ENCODE results near the gene CTXN3.
"Not testable (repeated sequence)": the region's sequence is repeated elsewhere in the genome, so short reads cannot be mapped to it uniquely, and the experiment has no call there.

CTXN3 gene

GRCh38 chr5:127666043-127666716 lies 17.3 kb downstream of the CTXN3 start:
- no peak for ATAC-seq (replicated peaks)
- Mint-ChIP-seq H3K27me3 (no peaks in the 10 kb centered on the region), H3K9me3 (no peaks in the 10 kb centered on the region), H3K4me1 (no peaks in the 10 kb centered on the region), H3K36me3 (no peaks in the 10 kb centered on the region), H3K27ac (no peak overlapping the region), H3K4me3 (no peak overlapping the region)
- DNase-seq: no peak

GRCh38 chr5:127667926-127668325 lies 19.0 kb downstream of the CTXN3 start:
- no peak for ATAC-seq (replicated peaks)
- DNase-seq: no peak

GRCh38 chr5:127671218-127671617 lies 22.3 kb downstream of the CTXN3 start:
- Mint-ChIP-seq H3K4me1 (no peaks in the 10 kb centered on the region), H3K27ac (no peak overlapping the region), H3K36me3 (no peaks in the 10 kb centered on the region), H3K27me3 (no peaks in the 10 kb centered on the region), H3K9me3 (peaks cover 0 to 3% of the 10 kb centered on the region in 2 donors), H3K4me3 (no peak overlapping the region)
- no peak for ATAC-seq (replicated peaks)
- DNase-seq: no peak

More at GRCh38 chr5:127667926-127668325, 19.0 kb downstream of the CTXN3 start:
- H3K27ac Mint-ChIP-seq: no peak overlapping the region
- H3K27me3 Mint-ChIP-seq: no peaks in the 10 kb centered on the region
- no peaks in the 10 kb centered on the region for H3K4me1 Mint-ChIP-seq
- no peaks in the 10 kb centered on the region for H3K9me3 Mint-ChIP-seq
- H3K36me3 Mint-ChIP-seq: no peaks in the 10 kb centered on the region
- H3K4me3 Mint-ChIP-seq: no peak overlapping the region

GRCh38 chr5:127673117-127673800 lies 24.4 kb downstream of the CTXN3 start:
- Mint-ChIP-seq H3K4me1 (no peaks in the 10 kb centered on the region), H3K4me3 (no peak overlapping the region), H3K27ac (no peak overlapping the region), H3K9me3 (peaks cover 0 to 3% of the 10 kb centered on the region in 2 donors), H3K27me3 (no peaks in the 10 kb centered on the region), H3K36me3 (no peaks in the 10 kb centered on the region)
- no peak for DNase-seq
- no peak for ATAC-seq (replicated peaks)

GRCh38 chr5:127676951-127677350 lies 28.1 kb downstream of the CTXN3 start:
- ATAC-seq (replicated peaks); H3K36me3 Mint-ChIP-seq; H3K9me3 Mint-ChIP-seq; H3K27ac Mint-ChIP-seq; H3K4me1 Mint-ChIP-seq; DNase-seq; H3K4me3 Mint-ChIP-seq; H3K27me3 Mint-ChIP-seq: not testable (repeated sequence)

- not testable (repeated sequence) for H3K36me3 Mint-ChIP-seq; H3K27me3 Mint-ChIP-seq; ATAC-seq (replicated peaks); H3K4me1 Mint-ChIP-seq; H3K4me3 Mint-ChIP-seq; H3K27ac Mint-ChIP-seq; H3K9me3 Mint-ChIP-seq; DNase-seq
Observed at GRCh38 chr5:127679691-127680330, 30.9 kb downstream of the CTXN3 start.

GRCh38 chr5:127680595-127680994 lies 31.7 kb downstream of the CTXN3 start:
- peaks cover 0 to 2% of the 10 kb centered on the region in 2 donors for H3K9me3 Mint-ChIP-seq
- ATAC-seq (replicated peaks) (no peak), DNase-seq (no peak)
- no peaks in the 10 kb centered on the region for H3K27me3 Mint-ChIP-seq
- H3K4me1 Mint-ChIP-seq: no peaks in the 10 kb centered on the region
- no peaks in the 10 kb centered on the region for H3K36me3 Mint-ChIP-seq
- no peak overlapping the region for H3K4me3 Mint-ChIP-seq
- H3K27ac Mint-ChIP-seq: no peak overlapping the region

- no peaks in the 10 kb centered on the region for H3K9me3 Mint-ChIP-seq
- H3K4me3 Mint-ChIP-seq: no peak overlapping the region
- DNase-seq (no peak), ATAC-seq (replicated peaks) (no peak)
- H3K27ac Mint-ChIP-seq: no peak overlapping the region
- H3K36me3 Mint-ChIP-seq: no peaks in the 10 kb centered on the region
- H3K4me1 Mint-ChIP-seq: no peaks in the 10 kb centered on the region
- H3K27me3 Mint-ChIP-seq: no peaks in the 10 kb centered on the region
Observed at GRCh38 chr5:127683008-127683407, 34.1 kb downstream of the CTXN3 start.

GRCh38 chr5:127684726-127685467 lies 36.0 kb downstream of the CTXN3 start:
- ATAC-seq (replicated peaks) (no peak), DNase-seq (no peak)
- no peaks in the 10 kb centered on the region for H3K36me3 Mint-ChIP-seq
- H3K9me3 Mint-ChIP-seq: no peaks in the 10 kb centered on the region
- no peak overlapping the region for H3K4me3 Mint-ChIP-seq
- no peak overlapping the region for H3K27ac Mint-ChIP-seq
- H3K4me1 Mint-ChIP-seq: no peaks in the 10 kb centered on the region
- no peaks in the 10 kb centered on the region for H3K27me3 Mint-ChIP-seq

GRCh38 chr5:127685662-127686061 lies 36.8 kb downstream of the CTXN3 start:
- H3K27me3 Mint-ChIP-seq: no peaks in the 10 kb centered on the region
- no peaks in the 10 kb centered on the region for H3K36me3 Mint-ChIP-seq
- no peaks in the 10 kb centered on the region for H3K4me1 Mint-ChIP-seq
- DNase-seq: no peak
- H3K9me3 Mint-ChIP-seq: peaks cover under 1% of the 10 kb centered on the region in 2 donors
- no peak overlapping the region for H3K4me3 Mint-ChIP-seq
- H3K27ac Mint-ChIP-seq: no peak overlapping the region
- ATAC-seq (replicated peaks): no peak

- ATAC-seq (replicated peaks) (no peak), DNase-seq (no peak)
- H3K4me3 Mint-ChIP-seq: no peak overlapping the region
- H3K36me3 Mint-ChIP-seq: no peaks in the 10 kb centered on the region
- H3K27ac Mint-ChIP-seq: no peak overlapping the region
- no peaks in the 10 kb centered on the region for H3K27me3 Mint-ChIP-seq
- H3K9me3 Mint-ChIP-seq: peaks cover 3 to 7% of the 10 kb centered on the region in 2 donors
- H3K4me1 Mint-ChIP-seq: no peaks in the 10 kb centered on the region
Observed at GRCh38 chr5:127686424-127686823, 37.5 kb downstream of the CTXN3 start.

- Mint-ChIP-seq H3K27me3 (no peaks in the 10 kb centered on the region), H3K4me1 (no peaks in the 10 kb centered on the region), H3K36me3 (no peaks in the 10 kb centered on the region), H3K9me3 (peaks cover 3 to 7% of the 10 kb centered on the region in 2 donors), H3K27ac (no peak overlapping the region), H3K4me3 (no peak overlapping the region)
- DNase-seq: no peak
- ATAC-seq (replicated peaks): no peak
Observed at GRCh38 chr5:127694518-127695171, 45.8 kb downstream of the CTXN3 start.

GRCh38 chr5:127695346-127695745 lies 46.5 kb downstream of the CTXN3 start:
- Mint-ChIP-seq H3K27me3 (no peaks in the 10 kb centered on the region), H3K4me3 (no peak overlapping the region), H3K9me3 (peaks cover 3 to 7% of the 10 kb centered on the region in 2 donors), H3K4me1 (no peaks in the 10 kb centered on the region), H3K36me3 (no peaks in the 10 kb centered on the region), H3K27ac (no peak overlapping the region)
- DNase-seq (no peak), ATAC-seq (replicated peaks) (no peak)

GRCh38 chr5:127696683-127697082 lies 47.8 kb downstream of the CTXN3 start:
- Mint-ChIP-seq H3K27me3 (no peaks in the 10 kb centered on the region), H3K9me3 (peaks cover 0 to 2% of the 10 kb centered on the region in 2 donors), H3K27ac (no peak overlapping the region), H3K36me3 (no peaks in the 10 kb centered on the region), H3K4me3 (no peak overlapping the region), H3K4me1 (no peaks in the 10 kb centered on the region)
- ATAC-seq (replicated peaks): no peak
- DNase-seq: no peak

Data from stimulated activated naive B cell treated with anti-CD40 and anti-IgM and Interleukin-4, amounts not matched to agents 10 μg/mL and 1 μg/mL and 100 μg/mL, for 72 hours (primary cell).